ENCODE data around the gene UEVLD. TPM values are rescaled to one million over a fixed set of nuclear protein-coding genes. Genes with fewer than 3 reads are reported as not detected.
"Not testable (repeated sequence)": the region's sequence is repeated elsewhere in the genome, so short reads cannot be mapped to it uniquely, and the experiment has no call there.

The UEVLD gene
- total RNA-seq, 2 experiments from 2014 or later: 23.3 to 26.1 TPM

DNA sequence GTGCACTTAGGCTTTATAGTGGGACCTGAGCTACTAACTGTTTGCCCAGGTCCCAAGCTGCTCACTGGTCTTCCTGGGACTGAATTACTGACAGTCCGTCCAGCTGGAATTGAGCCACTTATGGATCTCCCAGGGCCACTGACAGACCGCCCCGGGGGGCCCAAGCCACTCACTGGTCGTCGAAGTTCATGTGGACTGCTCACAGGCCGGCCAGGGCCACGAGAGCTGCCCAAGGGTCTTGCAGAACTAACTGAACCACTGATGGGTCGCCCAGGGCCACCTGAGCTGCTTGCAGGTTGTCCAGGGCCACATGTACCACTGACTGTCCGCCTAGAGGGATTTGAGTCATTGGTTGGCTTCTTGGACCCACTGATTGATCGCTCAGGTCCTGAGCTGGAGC, 26.1 kb upstream of the UEVLD start:
- no peaks in the 10 kb centered on the region for H3K9me3 Mint-ChIP-seq
- H3K27me3 Mint-ChIP-seq: no peaks in the 10 kb centered on the region
- H3K27ac Mint-ChIP-seq: no peak overlapping the region
- no peak for DNase-seq
- ChIA-PET CTCF (interaction anchor here (0.9 to 1.8 kb wide), 3 partner anchors 37 to 113 kb away, joined by 4 to 6 read pairs (median 4); no protein-coding TSS in a partner anchor), POLR2A (interaction anchor here (1.4 to 12.8 kb wide), 4 partner anchors 12 to 88 kb away, joined by 4 to 211 read pairs (median 6); partner anchors contain the start of genes SPTY2D1, TSG101 and UEVLD)
- peaks cover 48% of the 10 kb centered on the region for H3K4me1 Mint-ChIP-seq
- no peak overlapping the region for H3K4me3 Mint-ChIP-seq
- peaks cover 58% of the 10 kb centered on the region for H3K36me3 Mint-ChIP-seq (ENCODE audit: low read depth)

DNA sequence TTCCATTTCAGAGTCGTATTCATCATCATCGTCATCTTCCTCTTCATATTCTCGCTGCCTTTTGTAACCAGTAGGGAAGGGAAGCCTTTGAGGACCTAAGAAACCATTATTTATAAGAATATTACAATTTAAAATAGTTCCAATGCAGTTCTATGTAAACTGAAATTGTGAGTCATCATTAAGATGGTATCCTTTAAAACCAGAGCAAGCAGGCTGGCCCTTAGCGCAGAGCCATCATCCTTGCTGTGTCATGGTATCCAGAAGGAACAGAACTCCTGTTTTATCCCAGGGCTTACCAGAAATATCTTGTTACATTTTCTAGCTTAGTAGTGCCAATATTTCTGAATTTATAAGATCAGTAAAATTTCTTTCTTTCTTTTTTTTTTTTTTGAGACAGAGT, 23.9 kb upstream of the UEVLD start:
- ChIA-PET POLR2A (interaction anchor here (1.1 kb wide), 1 partner anchor 22 kb away, joined by 3 read pairs; the partner anchor contains the start of gene SPTY2D1), CTCF (interaction anchor here (2.0 kb wide), 1 partner anchor 22 kb away, joined by 5 read pairs; the partner anchor contains the start of gene SPTY2D1)
- Mint-ChIP-seq H3K9me3 (no peaks in the 10 kb centered on the region), H3K27ac (no peak overlapping the region), H3K27me3 (no peaks in the 10 kb centered on the region), H3K4me1 (peaks cover 27% of the 10 kb centered on the region), H3K36me3 (ENCODE audit: low read depth) (peaks cover 63% of the 10 kb centered on the region), H3K4me3 (no peak overlapping the region)
- DNase-seq: no peak

DNA sequence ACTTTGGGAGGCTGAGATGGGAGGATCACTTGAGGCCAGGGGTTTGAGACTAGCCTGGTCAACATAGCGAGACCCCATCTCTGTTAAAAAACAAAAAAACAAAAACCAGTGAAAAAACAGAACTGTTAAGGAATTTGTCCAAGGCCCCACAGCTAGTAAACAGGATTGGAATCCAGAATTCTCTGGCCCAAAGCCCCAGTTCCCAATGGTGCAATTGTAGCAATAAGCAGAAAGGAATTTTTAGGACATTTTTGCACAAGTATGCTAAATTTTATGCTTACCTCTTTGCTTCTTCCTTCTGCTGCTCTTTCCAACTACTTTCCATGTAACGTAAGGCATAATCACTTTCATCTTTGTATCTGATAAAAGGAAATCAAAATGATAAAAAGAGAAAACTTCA, 22.7 kb upstream of the UEVLD start:
- peaks cover 62% of the 10 kb centered on the region for H3K36me3 Mint-ChIP-seq (ENCODE audit: low read depth)
- POLR2A ChIA-PET: interaction anchor here (0.6 to 1.1 kb wide), 3 partner anchors 23 to 324 kb away, joined by 3 read pairs; partner anchors contain the start of gene SPTY2D1

DNA sequence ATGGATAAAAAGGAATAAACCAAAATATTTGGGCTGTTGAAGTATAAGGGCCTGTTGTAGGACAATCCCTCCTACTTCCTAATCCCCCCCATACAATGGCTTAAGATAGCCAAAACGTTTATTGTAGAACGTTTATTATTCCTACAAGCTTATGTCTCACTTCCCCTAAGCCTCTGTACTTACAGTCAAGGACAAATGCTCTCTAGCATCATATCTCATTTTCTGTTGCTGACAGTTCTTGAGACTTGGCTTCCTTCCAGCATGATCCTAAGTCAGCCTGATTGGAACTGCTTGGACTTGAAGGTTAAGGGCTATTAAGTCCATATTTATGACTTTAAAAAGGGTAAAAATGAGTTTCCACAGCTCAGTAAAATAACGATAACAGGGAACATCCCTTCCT, 19.8 kb upstream of the UEVLD start:
- H3K4me1 Mint-ChIP-seq: no peaks in the 10 kb centered on the region
- H3K4me3 Mint-ChIP-seq: no peak overlapping the region
- ChIA-PET CTCF (interaction anchor here (1.2 kb wide), 1 partner anchor 123 kb away, joined by 3 read pairs; no protein-coding TSS in a partner anchor), POLR2A (no interaction called here)
- H3K27me3 Mint-ChIP-seq: no peaks in the 10 kb centered on the region
- DNase-seq: no peak
- no peaks in the 10 kb centered on the region for H3K9me3 Mint-ChIP-seq
- H3K36me3 Mint-ChIP-seq (ENCODE audit: low read depth): peaks cover 42% of the 10 kb centered on the region
- H3K27ac Mint-ChIP-seq: no peak overlapping the region

More for the DNA sequence above, 22.7 kb upstream of the UEVLD start:
- H3K27me3 Mint-ChIP-seq: no peaks in the 10 kb centered on the region
- H3K4me3 Mint-ChIP-seq: no peak overlapping the region
- H3K27ac Mint-ChIP-seq: no peak overlapping the region
- CTCF ChIA-PET: no interaction called here
- DNase-seq: no peak
- peaks cover 16% of the 10 kb centered on the region for H3K4me1 Mint-ChIP-seq
- H3K9me3 Mint-ChIP-seq: no peaks in the 10 kb centered on the region

DNA sequence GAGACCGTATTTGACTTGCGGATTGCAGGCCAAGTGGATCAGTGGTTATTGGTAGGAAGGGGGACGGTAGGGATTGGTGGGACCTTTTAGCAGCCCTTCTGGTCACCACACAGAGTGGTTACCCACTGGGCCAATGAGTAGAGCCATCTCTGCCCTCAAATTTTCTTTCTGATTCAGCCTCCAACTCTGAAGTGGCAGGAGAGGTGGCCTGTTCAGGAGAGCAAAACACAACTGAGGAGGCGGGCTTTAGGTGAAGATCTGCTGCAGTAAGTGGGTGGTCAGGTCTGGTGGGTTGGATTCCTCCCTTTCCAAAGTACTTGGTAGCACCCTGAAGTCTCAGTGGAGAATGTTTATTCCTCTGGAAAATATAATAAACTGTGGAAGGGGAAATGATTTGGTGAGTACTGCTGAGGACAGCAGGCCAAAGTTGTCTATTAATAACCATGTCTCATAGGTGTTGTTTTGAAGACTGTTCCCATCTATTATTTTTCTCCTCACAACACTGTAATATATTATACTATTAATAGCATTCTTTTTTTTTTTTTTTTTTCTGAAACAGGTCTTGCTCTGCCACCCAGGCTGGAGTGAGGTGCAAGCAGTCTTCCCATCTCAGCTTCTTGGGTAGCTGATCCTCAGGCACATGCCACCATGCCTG, 12.5 kb upstream of the UEVLD start:
- POLR2A ChIA-PET: interaction anchor here (1.0 to 1.6 kb wide), 3 partner anchors 15 to 32 kb away, joined by 3 to 5 read pairs (median 3); no protein-coding TSS in a partner anchor
- no peak overlapping the region for H3K27ac Mint-ChIP-seq

DNA sequence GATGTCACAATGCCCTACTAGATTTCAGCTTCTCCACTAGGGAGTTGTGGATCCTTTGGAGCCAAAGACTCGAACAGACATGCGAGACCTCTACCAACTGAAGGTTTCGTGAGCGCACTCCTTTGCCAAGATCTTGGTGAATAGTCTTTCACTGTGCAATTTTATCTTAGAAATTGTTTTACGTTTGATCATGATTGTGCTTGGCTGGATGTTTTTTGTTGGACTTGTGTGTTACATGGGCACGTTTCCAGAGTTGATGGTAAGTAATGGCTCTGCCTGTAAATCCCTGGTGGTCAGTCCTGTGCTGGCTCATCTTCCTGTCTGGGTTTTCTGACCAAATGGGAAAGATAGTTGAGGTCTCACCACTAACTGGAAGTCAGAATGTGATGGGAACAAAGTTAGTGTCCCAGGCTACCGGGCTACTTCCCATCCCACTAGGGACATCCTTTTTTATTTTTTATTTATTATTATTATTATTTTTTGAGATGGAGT, 11.3 kb upstream of the UEVLD start, which contains the start of gene MISFA:
Gene MISFA (plus strand): TSS at position 51 of the 492 bp plus-strand sequence. CDS start 140 bp downstream, at position 191.
- ChIA-PET POLR2A (no interaction called here), CTCF (no interaction called here)
- Mint-ChIP-seq H3K27me3 (no peaks in the 10 kb centered on the region), H3K9me3 (no peaks in the 10 kb centered on the region), H3K4me1 (no peaks in the 10 kb centered on the region), H3K27ac (no peak within 1 kb of the TSS), H3K36me3 (ENCODE audit: low read depth) (no peaks in the 10 kb centered on the region), H3K4me3 (no peak within 1 kb of the TSS)
- no peak for DNase-seq

More for the DNA sequence above, 12.5 kb upstream of the UEVLD start:
- CTCF ChIA-PET: interaction anchor here (1.2 to 1.3 kb wide), 2 partner anchors 10 to 15 kb away, joined by 4 read pairs; no protein-coding TSS in a partner anchor
- Mint-ChIP-seq H3K27me3 (no peaks in the 10 kb centered on the region), H3K4me3 (no peak overlapping the region), H3K4me1 (no peaks in the 10 kb centered on the region), H3K9me3 (no peaks in the 10 kb centered on the region), H3K36me3 (ENCODE audit: low read depth) (peaks cover 6% of the 10 kb centered on the region)
- no peak for DNase-seq

DNA sequence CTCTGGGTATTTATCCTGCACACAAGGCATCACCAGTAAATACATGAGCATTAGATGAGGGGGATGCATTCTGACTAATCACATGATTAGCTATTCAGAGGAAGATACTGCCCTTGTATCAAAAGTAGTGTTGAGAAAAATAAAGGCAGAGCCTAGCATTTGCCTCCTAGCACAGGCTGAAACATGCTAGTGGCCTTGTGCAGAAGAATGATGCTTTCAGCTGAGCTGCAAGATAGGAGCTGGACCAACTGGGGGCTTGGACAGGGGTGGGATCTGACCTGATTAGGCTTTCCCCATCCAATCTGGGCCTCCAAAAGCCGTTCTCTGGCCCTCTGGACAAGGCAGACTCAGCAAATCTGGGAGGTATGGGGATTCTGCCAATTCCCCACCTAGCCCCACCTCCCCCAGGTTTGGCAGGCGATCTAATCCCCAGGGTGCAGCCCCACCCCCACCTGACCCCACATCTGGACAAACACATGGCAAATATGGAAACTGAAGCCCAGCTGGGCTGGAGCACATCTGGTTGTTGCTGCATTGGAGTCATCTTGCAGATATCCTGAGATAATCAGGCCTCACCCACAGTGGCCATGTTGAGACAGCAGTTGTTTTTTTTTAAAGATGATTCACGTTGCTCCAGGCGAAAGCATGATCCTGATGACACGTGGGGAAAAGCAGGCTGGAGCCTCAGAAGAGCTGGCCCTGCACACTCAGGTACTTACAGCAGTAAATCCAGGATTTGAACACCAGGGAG, 6.6 kb upstream of the UEVLD start:
- ChIA-PET POLR2A (interaction anchor here (0.6 kb wide), 1 partner anchor 127 kb away, joined by 4 read pairs; no protein-coding TSS in a partner anchor), CTCF (interaction anchor here (0.5 to 1.3 kb wide), 3 partner anchors 25 to 127 kb away, joined by 3 to 4 read pairs (median 3); no protein-coding TSS in a partner anchor)
- no peak for DNase-seq
- no peak overlapping the region for H3K4me3 Mint-ChIP-seq
- H3K4me1 Mint-ChIP-seq: peaks cover 2% of the 10 kb centered on the region
- H3K27me3 Mint-ChIP-seq: no peaks in the 10 kb centered on the region
- H3K9me3 Mint-ChIP-seq: no peaks in the 10 kb centered on the region
- H3K36me3 Mint-ChIP-seq (ENCODE audit: low read depth): no peaks in the 10 kb centered on the region
- no peak overlapping the region for H3K27ac Mint-ChIP-seq

DNA sequence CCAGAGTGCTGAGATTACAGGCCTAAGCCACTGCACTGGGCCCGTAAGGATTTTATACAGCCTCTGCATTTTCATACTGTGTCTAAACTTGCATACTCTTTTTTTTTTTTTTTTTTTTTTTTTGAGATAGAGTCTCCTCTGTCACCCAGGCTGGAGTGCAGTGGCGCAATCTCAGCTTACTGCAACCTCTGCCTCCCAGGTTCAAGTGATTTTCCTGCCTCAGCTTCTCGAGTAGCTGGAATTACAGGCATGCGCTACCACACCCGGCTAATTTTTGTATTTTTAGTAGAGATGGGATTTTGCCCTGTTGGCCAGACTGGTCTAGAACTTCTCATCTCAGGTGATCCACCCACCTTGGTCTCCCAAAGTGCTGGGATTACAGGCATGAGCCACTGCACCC, 5.6 kb upstream of the UEVLD start:
- H3K27ac Mint-ChIP-seq; H3K4me3 Mint-ChIP-seq; H3K36me3 Mint-ChIP-seq (ENCODE audit: low read depth); POLR2A ChIA-PET; H3K4me1 Mint-ChIP-seq; H3K27me3 Mint-ChIP-seq; H3K9me3 Mint-ChIP-seq; DNase-seq: not testable (repeated sequence)
- CTCF ChIA-PET: interaction anchor here (1.2 kb wide), 1 partner anchor 39 kb away, joined by 4 read pairs; the partner anchor contains the start of gene SPTY2D1

DNA sequence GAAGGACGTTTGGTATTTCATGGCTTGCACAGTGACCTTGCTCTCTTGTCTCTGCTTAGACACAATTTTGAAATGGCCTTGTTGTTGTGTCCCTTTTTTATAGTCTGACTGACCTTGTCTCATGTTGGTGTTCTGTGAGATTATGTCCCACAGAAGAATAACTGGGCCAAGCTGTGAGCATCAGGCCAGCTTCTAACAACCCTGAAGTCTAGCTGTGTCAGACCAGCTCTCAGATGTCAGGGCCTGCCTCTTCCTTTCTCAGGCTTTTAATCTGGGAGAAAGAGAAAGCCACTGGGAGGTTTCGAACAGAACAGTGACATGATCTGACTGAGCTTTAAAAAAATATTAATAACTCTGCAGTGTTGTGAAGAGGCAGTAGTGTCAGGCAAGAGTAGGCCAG, 2.0 kb upstream of the UEVLD start:
- ChIA-PET CTCF (interaction anchor here (0.9 to 1.5 kb wide), 3 partner anchors 12 to 43 kb away, joined by 3 to 4 read pairs (median 4); no protein-coding TSS in a partner anchor), POLR2A (interaction anchor here (1.2 to 5.9 kb wide), 6 partner anchors 12 to 65 kb away, joined by 3 to 98 read pairs (median 41); partner anchors contain the start of genes SPTY2D1 and TSG101)
- Mint-ChIP-seq H3K4me3 (peak overlapping the region; percentile 8), H3K9me3 (no peaks in the 10 kb centered on the region), H3K27ac (peak overlapping the region; percentile 24), H3K4me1 (peaks cover 2% of the 10 kb centered on the region), H3K27me3 (no peaks in the 10 kb centered on the region), H3K36me3 (ENCODE audit: low read depth) (no peaks in the 10 kb centered on the region)
- DNase-seq: no peak

DNA sequence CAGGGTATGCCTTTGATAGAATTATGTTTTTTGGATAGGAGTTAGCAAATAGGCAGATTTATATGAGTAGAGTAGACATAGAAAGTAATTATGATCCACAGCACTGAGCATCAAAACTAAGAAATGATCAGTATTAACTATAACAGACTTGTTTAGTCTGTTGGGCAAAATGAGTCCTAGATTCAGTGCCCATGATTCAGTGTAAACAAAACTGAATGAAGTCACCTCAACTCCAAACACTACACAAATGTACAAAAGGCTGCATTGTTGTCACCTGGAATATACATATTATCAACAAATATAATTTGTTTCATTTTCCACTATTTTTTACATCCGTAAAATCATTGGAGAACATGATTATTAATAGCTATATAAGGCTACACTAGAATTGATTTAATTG, 6.7 kb downstream of the UEVLD start:
- Mint-ChIP-seq H3K27me3 (no peaks in the 10 kb centered on the region), H3K9me3 (no peaks in the 10 kb centered on the region), H3K36me3 (ENCODE audit: low read depth) (peaks cover 23% of the 10 kb centered on the region), H3K27ac (no peak overlapping the region), H3K4me1 (peaks cover 30% of the 10 kb centered on the region), H3K4me3 (no peak overlapping the region)
- DNase-seq: no peak
- CTCF ChIA-PET: interaction anchor here (0.7 kb wide), 1 partner anchor 150 kb away, joined by 3 read pairs; no protein-coding TSS in a partner anchor
- POLR2A ChIA-PET: interaction anchor here (1.6 to 4.9 kb wide), 2 partner anchors 52 to 55 kb away, joined by 5 to 40 read pairs; partner anchors contain the start of genes SPTY2D1 and TSG101

DNA sequence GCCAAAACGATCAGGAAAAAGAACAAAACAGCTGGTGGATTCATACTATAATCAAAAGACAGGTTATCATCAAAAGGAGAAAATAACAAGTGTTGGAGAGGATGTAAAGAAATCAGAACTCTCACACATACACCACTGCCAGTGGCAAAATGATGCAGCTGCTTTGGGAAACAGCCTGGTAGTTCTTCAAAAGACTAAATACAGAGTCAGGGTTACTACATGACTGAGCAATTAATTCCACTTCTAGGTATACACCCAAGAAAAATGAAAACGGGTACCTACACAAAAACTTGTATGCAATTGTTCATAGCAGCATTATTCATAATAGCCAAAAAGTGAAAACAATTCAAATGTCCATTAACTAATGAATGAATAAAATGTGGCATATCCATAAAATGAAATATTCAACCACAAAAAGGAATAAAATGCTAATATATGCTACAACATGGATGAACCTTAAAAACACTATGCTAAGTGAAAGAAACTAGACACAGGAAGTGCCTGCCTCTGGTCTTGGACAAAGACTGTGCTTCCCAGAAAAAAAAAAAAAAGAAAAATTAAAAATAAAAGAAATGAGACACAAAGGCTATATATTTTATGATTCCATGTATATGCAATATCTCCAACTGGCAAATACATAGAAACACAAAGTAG, 8.3 kb downstream of the UEVLD start:
- Mint-ChIP-seq H3K27ac (no peak overlapping the region), H3K9me3 (no peaks in the 10 kb centered on the region), H3K4me1 (peaks cover 42% of the 10 kb centered on the region), H3K36me3 (ENCODE audit: low read depth) (peaks cover 32% of the 10 kb centered on the region), H3K27me3 (no peaks in the 10 kb centered on the region), H3K4me3 (no peak overlapping the region)
- ChIA-PET CTCF (interaction anchor here (1.7 to 2.8 kb wide), 3 partner anchors 54 to 143 kb away, joined by 6 to 18 read pairs (median 9); partner anchors contain the start of gene SPTY2D1), POLR2A (interaction anchor here (0.6 to 4.9 kb wide), 7 partner anchors 8 to 180 kb away, joined by 3 to 40 read pairs (median 11); partner anchors contain the start of genes SPTY2D1, TSG101 and UEVLD)
- DNase-seq: no peak
